ENCODE measurements around the gene ZNF746. TPM values are rescaled to one million over a fixed set of nuclear protein-coding genes. Genes with fewer than 3 reads are reported as not detected.
"Not testable (repeated sequence)": the region's sequence is repeated elsewhere in the genome, so short reads cannot be mapped to it uniquely, and the experiment has no call there.

ZNF746 gene
- polyA plus RNA-seq, 1 donor (not counting 4 experiments of a cell fraction or from before 2014, with no cell fraction given): 7.0 TPM

DNA sequence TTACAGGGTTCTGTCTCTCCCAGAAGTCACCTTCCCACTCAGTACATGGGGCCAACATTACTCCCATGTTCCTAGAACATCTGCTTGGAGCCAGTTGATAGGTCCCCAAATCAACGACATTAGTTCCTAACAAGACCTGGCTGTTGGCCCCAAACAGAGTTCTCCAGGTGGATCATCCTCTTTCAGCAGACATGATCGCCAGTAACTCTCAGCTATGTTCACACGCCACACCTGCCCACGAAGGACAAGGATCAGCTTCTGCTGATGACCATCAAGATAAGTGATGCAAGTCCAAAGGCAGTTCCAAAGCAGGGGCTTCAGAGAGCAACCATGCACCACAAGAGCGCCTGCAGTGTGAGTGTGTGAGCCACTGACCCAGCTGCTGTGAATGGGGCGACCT, 47.7 kb downstream of the ZNF746 start:
- no peaks in the 10 kb centered on the region for H3K4me1 ChIP-seq (ENCODE audit: control insufficient read depth, extremely low read depth, insufficient read depth, low read length)
- H3K9me3 ChIP-seq (ENCODE audit: control insufficient read depth, low read depth, low read length): no peaks in the 10 kb centered on the region
- no peak overlapping the region for H3K4me2 ChIP-seq (ENCODE audit: control insufficient read depth, extremely low read depth, insufficient read depth, low read depth, low read length)
- H3K9me1 ChIP-seq (ENCODE audit: control insufficient read depth, extremely low read depth, insufficient read depth, low read length): peaks cover 3% of the 10 kb centered on the region
- dilution Hi-C loops (cut with MboI; ENCODE audit: extremely low pct_ligation_motif_present, low sequenced_read_pairs): no loop called here
- peaks cover 4% of the 10 kb centered on the region for H3K79me2 ChIP-seq (ENCODE audit: control insufficient read depth, insufficient read depth, low read length)
- H4K20me1 ChIP-seq (ENCODE audit: control insufficient read depth, extremely low read depth, insufficient read depth, low read length): no peaks in the 10 kb centered on the region
- H3K27me3 ChIP-seq (ENCODE audit: control insufficient read depth, extremely low read depth, insufficient read depth, low read length): no peaks in the 10 kb centered on the region
- peaks cover 30 to 43% of the 10 kb centered on the region in 2 experiments for H3K36me3 ChIP-seq (ENCODE audit: control insufficient read depth in 2 of 2, extremely low read depth in 1 of 2, insufficient read depth in 2 of 2, low read length in 2 of 2)
- no peak for FAIRE-seq
- TF ChIP-seq, protein P1, sequence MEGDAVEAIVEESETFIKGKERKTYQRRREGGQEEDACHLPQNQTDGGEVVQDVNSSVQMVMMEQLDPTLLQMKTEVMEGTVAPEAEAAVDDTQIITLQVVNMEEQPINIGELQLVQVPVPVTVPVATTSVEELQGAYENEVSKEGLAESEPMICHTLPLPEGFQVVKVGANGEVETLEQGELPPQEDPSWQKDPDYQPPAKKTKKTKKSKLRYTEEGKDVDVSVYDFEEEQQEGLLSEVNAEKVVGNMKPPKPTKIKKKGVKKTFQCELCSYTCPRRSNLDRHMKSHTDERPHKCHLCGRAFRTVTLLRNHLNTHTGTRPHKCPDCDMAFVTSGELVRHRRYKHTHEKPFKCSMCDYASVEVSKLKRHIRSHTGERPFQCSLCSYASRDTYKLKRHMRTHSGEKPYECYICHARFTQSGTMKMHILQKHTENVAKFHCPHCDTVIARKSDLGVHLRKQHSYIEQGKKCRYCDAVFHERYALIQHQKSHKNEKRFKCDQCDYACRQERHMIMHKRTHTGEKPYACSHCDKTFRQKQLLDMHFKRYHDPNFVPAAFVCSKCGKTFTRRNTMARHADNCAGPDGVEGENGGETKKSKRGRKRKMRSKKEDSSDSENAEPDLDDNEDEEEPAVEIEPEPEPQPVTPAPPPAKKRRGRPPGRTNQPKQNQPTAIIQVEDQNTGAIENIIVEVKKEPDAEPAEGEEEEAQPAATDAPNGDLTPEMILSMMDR (optimal IDR thresholded peaks at IDR 0.05 in 1 of 3, IDR thresholded peaks at IDR 0.05 in 1 of 3, conservative IDR thresholded peaks at IDR 0.05 in 1 of 3; ENCODE audit: extremely low read depth in 1 of 3, insufficient read depth in 2 of 3, low read length in 3 of 3): no peak
- no peak for TF ChIP-seq EZH2 (IDR thresholded peaks at IDR 0.05; ENCODE audit: low read length)
- H3K9ac ChIP-seq (ENCODE audit: control insufficient read depth, extremely low read depth, insufficient read depth, low read length): no peak overlapping the region
- no peak overlapping the region for H3K27ac ChIP-seq (ENCODE audit: control insufficient read depth, insufficient read depth, low read length)
- DNase-seq (ENCODE audit: low read depth, low spot score): no peak
- H3K4me3 ChIP-seq (ENCODE audit: control insufficient read depth in 2 of 3, extremely low read depth in 1 of 3, insufficient read depth in 2 of 3, low read depth in 1 of 3, low read length in 3 of 3): no peak overlapping the region
- H2AFZ ChIP-seq (ENCODE audit: control insufficient read depth, low read length): no peak overlapping the region

DNA sequence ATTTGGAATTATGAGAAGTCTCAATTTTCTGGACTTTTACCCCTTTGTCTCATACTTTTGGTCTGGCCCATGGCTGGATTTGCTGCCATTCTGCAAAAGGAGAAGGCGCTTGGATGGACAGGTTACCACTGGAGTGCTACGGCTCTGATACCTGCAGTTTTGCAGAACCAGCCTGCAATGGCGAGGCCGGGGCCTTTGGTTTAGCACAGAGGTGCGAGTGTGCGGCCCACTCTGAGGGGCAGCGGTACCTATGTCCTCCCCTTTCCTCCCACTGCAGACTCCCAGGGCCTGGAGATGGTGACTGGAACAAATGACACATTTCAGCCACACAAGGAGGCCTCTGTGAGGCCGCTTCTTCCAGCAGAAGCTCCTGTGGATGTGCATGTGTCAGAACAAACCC, 48.6 kb downstream of the ZNF746 start:
- Histone ChIP-seq H3K4me1 (ENCODE audit: control insufficient read depth, extremely low read depth, insufficient read depth, low read length) (no peaks in the 10 kb centered on the region), H3K27ac (ENCODE audit: control insufficient read depth, insufficient read depth, low read length) (no peak overlapping the region), H3K4me3 (ENCODE audit: control insufficient read depth in 2 of 3, extremely low read depth in 1 of 3, insufficient read depth in 2 of 3, low read depth in 1 of 3, low read length in 3 of 3) (no peak overlapping the region), H3K27me3 (ENCODE audit: control insufficient read depth, extremely low read depth, insufficient read depth, low read length) (no peaks in the 10 kb centered on the region), H3K9ac (ENCODE audit: control insufficient read depth, extremely low read depth, insufficient read depth, low read length) (no peak overlapping the region), H2AFZ (ENCODE audit: control insufficient read depth, low read length) (no peak overlapping the region), H4K20me1 (ENCODE audit: control insufficient read depth, extremely low read depth, insufficient read depth, low read length) (no peaks in the 10 kb centered on the region), H3K9me1 (ENCODE audit: control insufficient read depth, extremely low read depth, insufficient read depth, low read length) (peaks cover 3% of the 10 kb centered on the region), H3K9me3 (ENCODE audit: control insufficient read depth, low read depth, low read length) (no peaks in the 10 kb centered on the region), H3K4me2 (ENCODE audit: control insufficient read depth, extremely low read depth, insufficient read depth, low read depth, low read length) (no peak overlapping the region), H3K36me3 (ENCODE audit: control insufficient read depth in 2 of 2, extremely low read depth in 1 of 2, insufficient read depth in 2 of 2, low read length in 2 of 2) (peaks cover 22 to 43% of the 10 kb centered on the region in 2 experiments), H3K79me2 (ENCODE audit: control insufficient read depth, insufficient read depth, low read length) (peaks cover 4% of the 10 kb centered on the region)
- no peak for TF ChIP-seq EZH2 (IDR thresholded peaks at IDR 0.05; ENCODE audit: low read length)
- TF ChIP-seq, protein P1 (optimal IDR thresholded peaks at IDR 0.05 in 1 of 3, IDR thresholded peaks at IDR 0.05 in 1 of 3, conservative IDR thresholded peaks at IDR 0.05 in 1 of 3; ENCODE audit: extremely low read depth in 1 of 3, insufficient read depth in 2 of 3, low read length in 3 of 3): no peak
- no peak for DNase-seq (ENCODE audit: low read depth, low spot score)
- FAIRE-seq: no peak
- dilution Hi-C loops (cut with MboI; ENCODE audit: extremely low pct_ligation_motif_present, low sequenced_read_pairs): no loop called here

DNA sequence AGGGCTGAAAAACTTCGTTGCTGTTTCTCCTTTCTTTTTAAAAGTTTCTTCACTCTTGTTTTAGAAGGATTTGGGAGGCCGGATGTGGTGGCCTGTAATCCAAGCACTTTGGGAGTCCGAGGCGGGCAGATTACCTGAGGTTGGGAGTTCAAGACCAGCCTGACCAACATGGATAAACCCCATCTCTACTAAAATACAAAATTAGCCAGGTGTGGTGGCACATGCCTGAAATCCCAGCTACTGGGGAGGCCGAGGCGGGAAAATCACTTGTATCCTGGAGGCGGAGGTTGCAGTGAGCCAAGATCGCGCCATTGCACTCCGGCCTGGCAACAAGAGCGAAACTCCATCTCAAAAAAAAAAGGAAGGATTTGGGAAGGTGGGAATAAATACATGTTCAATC, 51.6 kb downstream of the ZNF746 start:
- H2AFZ ChIP-seq (ENCODE audit: control insufficient read depth, low read length); FAIRE-seq; H3K4me3 ChIP-seq (ENCODE audit: control insufficient read depth in 2 of 3, extremely low read depth in 1 of 3, insufficient read depth in 2 of 3, low read depth in 1 of 3, low read length in 3 of 3); H3K27ac ChIP-seq (ENCODE audit: control insufficient read depth, insufficient read depth, low read length); dilution Hi-C loops (cut with MboI; ENCODE audit: extremely low pct_ligation_motif_present, low sequenced_read_pairs); H3K9me3 ChIP-seq (ENCODE audit: control insufficient read depth, low read depth, low read length); H3K4me1 ChIP-seq (ENCODE audit: control insufficient read depth, extremely low read depth, insufficient read depth, low read length); H3K9me1 ChIP-seq (ENCODE audit: control insufficient read depth, extremely low read depth, insufficient read depth, low read length); H3K9ac ChIP-seq (ENCODE audit: control insufficient read depth, extremely low read depth, insufficient read depth, low read length); H4K20me1 ChIP-seq (ENCODE audit: control insufficient read depth, extremely low read depth, insufficient read depth, low read length); DNase-seq (ENCODE audit: low read depth, low spot score); H3K4me2 ChIP-seq (ENCODE audit: control insufficient read depth, extremely low read depth, insufficient read depth, low read depth, low read length); H3K27me3 ChIP-seq (ENCODE audit: control insufficient read depth, extremely low read depth, insufficient read depth, low read length); H3K79me2 ChIP-seq (ENCODE audit: control insufficient read depth, insufficient read depth, low read length): not testable (repeated sequence)
- H3K36me3 ChIP-seq (ENCODE audit: control insufficient read depth in 2 of 2, extremely low read depth in 1 of 2, insufficient read depth in 2 of 2, low read length in 2 of 2): peaks cover 11 to 35% of the 10 kb centered on the region in 2 experiments

Data from keratinocyte (primary cell).